ENCODE measurements around the gene SRL.

SRL gene

GRCh38 chr16:4194661-4195060 lies 47.2 kb downstream of the SRL start:
- DNase-seq: no peak

- no peak for DNase-seq
Observed at GRCh38 chr16:4193920-4194319, 48.0 kb downstream of the SRL start.

DNA sequence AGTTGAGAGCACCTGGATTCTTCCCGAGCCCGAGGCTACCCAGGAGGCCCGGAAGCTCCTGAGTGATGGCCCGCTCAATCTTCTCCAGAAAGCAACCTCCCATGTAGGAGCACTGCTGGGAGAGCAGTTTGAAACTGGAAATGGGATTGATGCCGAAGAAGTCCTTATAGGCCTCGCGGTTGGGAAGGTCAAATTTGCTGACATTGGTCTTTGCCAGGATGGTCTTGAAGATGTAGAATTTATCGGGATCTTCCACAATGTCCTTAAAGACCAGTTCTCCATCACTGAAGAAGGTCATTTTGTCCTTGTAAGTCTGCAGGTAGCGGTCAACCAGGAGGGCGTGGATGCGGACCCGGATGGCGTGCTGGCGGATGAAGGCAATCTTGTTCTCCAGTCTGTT lies 49.7 kb downstream of the SRL start:
- DNase-seq: no peak

- DNase-seq: no peak
Observed at GRCh38 chr16:4190712-4191333, 51.1 kb downstream of the SRL start.

GRCh38 chr16:4190086-4190485 lies 51.8 kb downstream of the SRL start:
- DNase-seq: no peak

GRCh38 chr16:4184038-4184702 lies 57.7 kb downstream of the SRL start:
- no peak for DNase-seq

- DNase-seq: no peak
Observed at GRCh38 chr16:4183237-4184037, 58.4 kb downstream of the SRL start.

GRCh38 chr16:4182581-4183236 lies 59.2 kb downstream of the SRL start:
- no peak for DNase-seq

GRCh38 chr16:4180511-4180910 lies 61.4 kb downstream of the SRL start:
- DNase-seq: no peak

GRCh38 chr16:4179763-4180260 lies 62.1 kb downstream of the SRL start:
- no peak for DNase-seq

- no peak for DNase-seq
Observed at GRCh38 chr16:4179020-4179419, 62.9 kb downstream of the SRL start.

DNA sequence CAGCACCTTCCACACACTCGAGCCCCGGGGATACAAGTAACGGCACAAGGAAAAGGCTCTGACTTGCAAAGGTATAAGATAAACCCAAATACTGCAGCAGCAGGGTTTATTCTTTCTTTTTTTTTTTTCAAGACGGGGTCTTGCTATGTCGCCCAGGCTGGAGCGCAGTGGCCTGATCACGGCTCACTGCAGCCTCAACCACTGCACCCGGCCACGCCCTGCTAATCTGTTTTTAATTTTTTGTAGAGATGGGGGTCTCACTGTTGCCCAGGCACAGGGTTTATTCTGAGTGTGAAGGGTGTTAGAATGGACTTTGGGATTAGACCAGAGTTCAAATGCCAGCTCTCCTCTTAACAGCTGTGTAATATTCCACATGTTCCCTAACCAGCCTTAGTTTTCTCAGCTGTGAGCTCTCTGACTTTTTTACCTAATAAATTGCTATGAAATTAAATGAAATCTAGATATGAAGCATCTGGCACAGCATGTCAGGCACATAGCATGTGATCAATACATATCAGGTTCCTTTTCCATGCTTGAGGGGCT lies 63.3 kb downstream of the SRL start:
- no peak for DNase-seq

DNA sequence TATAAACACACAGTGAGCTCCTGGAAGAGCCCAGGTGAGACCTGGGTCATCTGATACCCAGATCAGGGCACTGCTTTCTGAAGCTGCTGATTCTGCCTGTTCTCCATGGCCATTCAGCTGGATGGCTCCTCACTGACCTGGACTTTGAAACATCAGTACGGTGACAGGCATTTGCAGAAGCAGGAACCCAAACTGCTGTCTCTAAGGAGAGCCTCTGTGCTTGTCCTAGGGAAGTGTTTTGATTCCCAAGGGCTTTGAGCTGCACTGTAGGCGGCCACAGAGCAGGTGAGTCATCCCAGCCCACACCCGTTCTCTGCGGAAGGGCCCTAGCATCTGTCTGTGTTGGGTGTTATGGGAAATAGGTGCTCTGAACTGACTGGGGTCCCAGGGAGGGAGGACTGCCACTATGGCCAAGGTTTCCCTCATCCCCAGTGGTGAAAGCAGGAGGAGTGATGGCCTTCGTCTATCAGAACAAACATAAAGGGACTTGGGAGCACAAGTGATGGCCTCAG lies 64.9 kb downstream of the SRL start:
- no peak for DNase-seq

- no peak for DNase-seq
Observed at GRCh38 chr16:4175849-4176248, 66.0 kb downstream of the SRL start.

DNA sequence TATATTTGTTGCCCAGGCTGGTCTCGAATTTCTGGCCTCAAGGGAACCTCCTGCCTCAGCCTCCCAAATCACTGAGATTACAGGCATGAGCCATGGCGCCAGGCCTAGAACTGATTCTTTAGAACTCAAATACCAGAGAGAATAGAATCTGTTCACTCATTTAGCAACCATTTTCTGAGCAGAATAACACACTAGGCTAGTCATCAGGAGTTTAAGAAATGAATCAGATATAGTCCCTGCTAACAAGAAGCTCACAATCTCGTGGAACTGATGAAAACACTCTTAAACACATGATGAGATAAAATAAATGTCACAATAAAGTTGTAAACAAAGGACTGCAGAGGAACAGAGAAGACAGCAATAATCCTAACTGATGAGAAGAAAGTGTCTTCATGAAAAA lies 69.8 kb downstream of the SRL start:
- no peak for DNase-seq

DNA sequence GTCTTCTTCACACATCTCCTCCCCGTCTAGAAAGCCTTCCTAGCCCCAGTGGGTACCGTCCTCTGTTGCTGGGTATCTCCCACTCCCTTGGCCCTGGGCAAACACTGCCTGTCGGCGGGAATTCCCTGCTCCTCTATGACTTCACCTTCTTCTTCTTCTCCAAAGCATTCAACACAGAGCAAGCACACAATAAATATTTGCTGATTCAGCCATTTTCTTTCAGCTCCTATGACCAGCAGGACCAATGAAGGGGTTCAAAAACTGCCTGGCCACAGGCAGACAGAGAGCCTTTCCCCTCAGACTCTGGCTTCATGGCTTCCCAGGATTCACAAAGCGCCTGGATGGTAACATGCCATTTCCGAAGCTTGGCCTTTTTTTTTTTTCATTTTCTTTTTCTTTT lies 72.5 kb downstream of the SRL start:
- no peak for DNase-seq

DNA sequence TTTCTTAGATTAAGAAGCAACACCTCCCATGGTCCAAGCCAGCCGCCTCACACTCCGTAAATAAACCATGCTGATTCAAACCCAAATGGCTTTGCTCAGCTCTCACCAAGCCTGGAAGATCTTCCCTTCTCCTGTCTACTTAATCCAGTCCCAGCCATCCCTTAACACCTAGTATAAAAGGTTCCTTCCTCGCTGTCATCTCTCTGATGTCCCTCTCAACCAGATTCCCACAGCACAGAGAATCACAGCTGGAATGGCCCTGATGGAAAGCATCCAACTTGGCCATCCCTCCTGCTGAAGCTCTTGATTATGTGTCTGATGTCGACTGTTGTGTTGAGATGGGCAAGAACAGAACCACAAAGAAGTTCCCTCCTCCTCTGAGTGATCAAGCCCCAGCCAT lies 75.1 kb downstream of the SRL start:
- DNase-seq: no peak

- no peak for DNase-seq
Observed at GRCh38 chr16:4160658-4161430, 81.0 kb downstream of the SRL start.

DNA sequence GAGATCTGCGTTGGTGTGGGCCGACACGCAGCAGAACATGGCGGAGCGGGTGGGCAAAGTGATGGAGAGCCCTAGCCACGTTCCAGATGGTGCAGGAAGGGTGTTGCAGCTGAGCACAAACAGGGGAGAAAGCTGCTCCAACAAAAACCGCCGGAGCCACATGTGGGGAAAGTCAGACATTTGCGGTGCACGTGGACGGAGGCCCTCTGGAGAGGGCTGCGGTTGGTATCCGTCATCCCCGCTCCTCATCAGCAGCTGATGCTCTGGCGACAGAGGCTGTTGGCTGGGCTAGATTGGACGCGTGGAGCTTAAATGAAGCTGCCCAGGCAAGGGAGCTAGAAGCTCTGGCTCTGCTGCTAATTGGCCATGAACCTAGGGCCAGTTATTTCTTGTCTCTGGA lies 82.2 kb downstream of the SRL start:
- DNase-seq: no peak

- DNase-seq: no peak
Observed at GRCh38 chr16:4158143-4159093, 83.5 kb downstream of the SRL start.

DNA sequence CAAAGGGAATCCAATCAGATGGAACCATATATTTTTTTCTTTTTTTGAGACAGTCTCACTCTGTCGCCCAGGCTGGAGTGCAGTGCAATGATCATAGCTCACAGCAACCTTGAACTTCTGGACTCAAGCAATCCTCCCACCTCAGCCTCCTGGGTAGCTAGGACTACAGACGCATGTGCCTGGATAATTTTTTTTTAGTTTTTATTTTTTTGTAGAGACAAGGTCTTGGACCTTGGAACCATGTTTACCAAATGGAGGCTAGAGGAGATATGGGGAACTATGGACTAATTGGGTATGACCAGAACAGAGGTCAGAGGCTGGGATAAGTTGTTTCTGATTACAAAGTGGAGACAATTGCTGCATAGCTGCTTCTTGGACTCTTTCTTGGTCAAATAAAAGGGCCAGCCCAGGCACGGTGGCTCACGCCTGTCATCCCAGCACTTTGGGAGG lies 84.5 kb downstream of the SRL start:
- no peak for DNase-seq
